MM.1S (cell line): ENCODE data around the gene SMIM14.

Experiments
- CTCF ChIP-seq: fragments of 300-600 bp; sonication (generic); IDR thresholded peaks from 2 replicates; pipeline ENCODE4 v1.5.1; 2016; ENCODE audit warnings: antibody characterized with exemption, low read length, mixed read lengths
- EZH2phosphoT487 ChIP-seq: fragments of 300-600 bp; sonication (generic); IDR thresholded peaks from 2 replicates; pipeline ENCODE4 v1.6.1; 2018; ENCODE audit warnings: antibody characterized with exemption, low read length

- no peak for TF ChIP-seq CTCF
- TF ChIP-seq EZH2phosphoT487 = no peak
Measured at GRCh38 chr4:39687014-39687413, 48.3 kb upstream of the SMIM14 start.
